Calu3 (cell line): Measurements from ENCODE around the gene COL18A1. TPM values are rescaled to one million over a fixed set of nuclear protein-coding genes. Genes with fewer than 3 reads are reported as not detected.
A peak's percentile ranks its signal among the peaks of the same experiment; 100 is the strongest.

Experiments used
- BruUV-seq: library from RNA; stranded (reverse); fragments of 400-500 nt; replicated peaks from 2 replicates; lab custom pipeline; 2021; lab: Mats Ljungman, UMichigan
- CTCF ChIA-PET: fragments of 300-600 bp; sonication (Branson Sonifier 250); formaldehyde crosslinking; loops from one replicate; lab custom pipeline; 2022; ENCODE audit warnings: antibody characterized with exemption; lab: Charles Lee
- DNase-seq: peaks from one replicate; pipeline ENCODE4 v3.0.0; 2022
- H3K27ac Mint-ChIP-seq: one replicate; pipeline ENCODE4 v1.8.0; 2022; ENCODE audit warnings: mixed read lengths; ENCODE audit not compliant: unreplicated experiment
- H3K27me3 Mint-ChIP-seq: one replicate; pipeline ENCODE4 v1.8.0; 2022; ENCODE audit warnings: mixed read lengths; ENCODE audit not compliant: unreplicated experiment
- H3K36me3 Mint-ChIP-seq: one replicate; pipeline ENCODE4 v1.8.0; 2022; ENCODE audit warnings: mild to moderate bottlenecking, moderate library complexity, mixed read lengths; ENCODE audit not compliant: insufficient read depth, unreplicated experiment
- H3K4me1 Mint-ChIP-seq: one replicate; pipeline ENCODE4 v1.8.0; 2022; ENCODE audit warnings: mild to moderate bottlenecking, low read depth, mixed read lengths; ENCODE audit not compliant: unreplicated experiment
- H3K4me3 Mint-ChIP-seq: one replicate; pipeline ENCODE4 v1.8.0; 2022; ENCODE audit warnings: mild to moderate bottlenecking, low read depth, moderate library complexity, mixed read lengths; ENCODE audit not compliant: unreplicated experiment
- H3K9me3 Mint-ChIP-seq: one replicate; pipeline ENCODE4 v1.8.0; 2022; ENCODE audit warnings: low read depth, mixed read lengths; ENCODE audit not compliant: unreplicated experiment
- CTCF ChIP-seq: fragments of 200-600 bp; IDR thresholded peaks from one replicate; pipeline ENCODE4 v1.8.0; 2022; ENCODE audit warnings: antibody characterized with exemption; ENCODE audit not compliant: unreplicated experiment
- intact Hi-C: fragments of 100-400 bp; cut with micrococcal nuclease; formaldehyde crosslinking; loops from one replicate; pipeline ENCODE4 v1.10.0; 2022; ENCODE audit not compliant: unreplicated experiment
- total RNA-seq: library from RNA; stranded (reverse); gene quantifications from 2 replicates; pipeline ENCODE4 v1.2.3, GENCODE V29; 2022

COL18A1 gene
- total RNA-seq, 1 experiment from 2014 or later: 82.9 TPM

GRCh38 chr21:45507888-45508508 lies 103.0 kb downstream of the COL18A1 start:
- H3K4me1 Mint-ChIP-seq: no peaks in the 10 kb centered on the region
- CTCF ChIA-PET: interaction anchor here (0.8 kb wide), 1 partner anchor 28 kb away, joined by 4 read pairs; no protein-coding TSS in a partner anchor
- H3K36me3 Mint-ChIP-seq: peaks cover 20% of the 10 kb centered on the region
- TF ChIP-seq CTCF: no peak
- no peak overlapping the region for H3K27ac Mint-ChIP-seq
- no TSS peak for BruUV-seq
- no peaks in the 10 kb centered on the region for H3K9me3 Mint-ChIP-seq
- no peak for DNase-seq
- no peak overlapping the region for H3K4me3 Mint-ChIP-seq
- H3K27me3 Mint-ChIP-seq: no peaks in the 10 kb centered on the region
- intact Hi-C loops: no loop called here

DNA sequence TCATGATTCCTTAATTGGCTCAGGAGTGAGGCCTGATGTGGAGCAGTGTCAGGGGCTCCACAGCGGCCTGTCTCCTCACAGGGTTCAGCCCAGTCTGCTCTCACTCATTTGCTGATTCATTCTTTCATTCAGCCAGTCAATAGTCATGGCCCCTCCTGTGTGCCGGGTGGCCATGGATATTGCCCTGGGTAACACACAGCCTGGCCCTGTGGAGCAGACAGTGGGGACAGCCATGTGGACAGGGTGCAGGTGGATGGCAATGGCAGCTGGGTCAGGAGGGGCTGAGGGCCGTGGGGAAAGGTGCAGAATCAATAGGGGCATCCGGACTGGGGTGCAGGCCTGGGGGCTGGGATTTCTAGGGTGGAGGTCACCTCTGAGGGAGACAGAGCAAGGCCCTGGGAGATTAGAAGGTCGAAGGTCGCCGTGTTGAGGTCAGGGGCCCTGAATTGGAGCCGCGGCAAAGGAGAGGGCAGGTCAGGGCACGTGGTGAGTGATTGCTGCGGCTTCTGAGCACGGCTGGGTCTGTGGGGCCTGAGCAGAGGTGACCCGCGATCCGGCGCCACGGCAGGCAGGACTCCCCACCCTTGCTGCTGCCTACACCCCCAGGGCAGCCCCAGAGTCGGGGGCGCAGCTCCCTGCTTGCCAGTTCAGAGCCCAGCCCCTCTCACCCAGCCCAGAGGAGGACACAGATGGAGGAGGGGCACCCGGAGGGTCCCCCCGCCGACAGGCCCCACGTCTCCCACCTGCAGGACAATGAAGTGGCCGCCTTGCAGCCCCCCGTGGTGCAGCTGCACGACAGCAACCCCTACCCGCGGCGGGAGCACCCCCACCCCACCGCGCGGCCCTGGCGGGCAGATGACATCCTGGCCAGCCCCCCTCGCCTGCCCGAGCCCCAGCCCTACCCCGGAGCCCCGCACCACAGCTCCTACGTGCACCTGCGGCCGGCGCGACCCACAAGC lies 103.9 kb downstream of the COL18A1 start:
- H3K4me1 Mint-ChIP-seq: no peaks in the 10 kb centered on the region
- no TSS peak for BruUV-seq

DNA sequence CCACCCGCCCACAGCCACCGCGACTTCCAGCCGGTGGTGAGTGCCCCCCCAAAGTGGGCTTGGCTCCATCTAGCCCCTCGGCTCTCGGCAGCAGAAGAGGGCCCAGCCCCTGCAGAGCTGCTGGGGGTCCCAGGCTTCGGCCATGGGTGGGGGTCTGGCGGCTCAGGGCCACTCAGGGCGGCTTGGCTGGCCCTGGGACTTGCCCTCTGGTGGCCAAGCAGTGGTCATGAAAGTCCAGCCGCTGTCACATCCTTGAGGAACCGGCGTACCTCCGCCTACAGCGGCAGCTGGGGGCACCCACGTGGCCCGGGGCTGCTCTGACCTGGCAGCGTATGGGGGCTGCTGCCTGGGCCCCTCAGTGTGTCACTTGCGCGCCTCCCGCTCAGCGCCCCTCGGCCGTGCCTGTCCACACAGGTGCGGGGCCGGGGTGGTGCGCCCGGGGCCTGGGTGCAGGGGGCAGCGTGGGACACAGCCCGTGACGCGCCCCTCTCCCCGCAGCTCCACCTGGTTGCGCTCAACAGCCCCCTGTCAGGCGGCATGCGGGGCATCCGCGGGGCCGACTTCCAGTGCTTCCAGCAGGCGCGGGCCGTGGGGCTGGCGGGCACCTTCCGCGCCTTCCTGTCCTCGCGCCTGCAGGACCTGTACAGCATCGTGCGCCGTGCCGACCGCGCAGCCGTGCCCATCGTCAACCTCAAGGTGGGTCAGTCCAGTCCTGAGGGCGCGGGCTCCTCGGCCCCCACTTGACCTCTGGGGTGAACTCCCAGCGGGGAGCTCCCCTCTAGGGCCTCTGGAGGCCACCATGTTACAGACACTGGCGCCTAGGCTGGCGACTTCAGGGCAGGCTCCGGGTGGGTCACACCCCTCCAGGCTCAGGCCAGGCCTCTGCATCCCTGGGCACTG lies 104.9 kb downstream of the COL18A1 start:
- intact Hi-C loops: no loop called here
- no peak for DNase-seq

More for the DNA sequence above, 103.9 kb downstream of the COL18A1 start:
- CTCF ChIA-PET: no interaction called here
- Mint-ChIP-seq H3K9me3 (no peaks in the 10 kb centered on the region), H3K36me3 (peaks cover 26% of the 10 kb centered on the region), H3K4me3 (no peak overlapping the region), H3K27me3 (no peaks in the 10 kb centered on the region), H3K27ac (peak overlapping the region; percentile 30)
- no peak for TF ChIP-seq CTCF
- intact Hi-C loops: no loop called here
- DNase-seq: no peak

More for the DNA sequence above, 104.9 kb downstream of the COL18A1 start:
- H3K9me3 Mint-ChIP-seq: no peaks in the 10 kb centered on the region
- BruUV-seq: no TSS peak
- peaks cover 32% of the 10 kb centered on the region for H3K36me3 Mint-ChIP-seq
- H3K4me3 Mint-ChIP-seq: no peak overlapping the region
- TF ChIP-seq CTCF: no peak
- H3K27ac Mint-ChIP-seq: no peak overlapping the region
- no peaks in the 10 kb centered on the region for H3K4me1 Mint-ChIP-seq
- H3K27me3 Mint-ChIP-seq: no peaks in the 10 kb centered on the region
- CTCF ChIA-PET: no interaction called here
